Measurements from ENCODE around the gene MALAT1. TPM values are rescaled to one million over a fixed set of nuclear protein-coding genes. Genes with fewer than 3 reads are reported as not detected.
A peak's percentile ranks its signal among the peaks of the same experiment; 100 is the strongest.

MALAT1 gene
- polyA plus RNA-seq, 1 experiment, result 924 TPM

GRCh38 chr11:65487467-65488272 is 11.2 kb upstream of the MALAT1 start:
- H3K4me3 ChIP-seq (ENCODE audit: low read depth, low read length), result 0 out of 2 replicates have a peak overlapping the region, but pooled peaks have one; percentile 10
- TF ChIP-seq, protein P1, sequence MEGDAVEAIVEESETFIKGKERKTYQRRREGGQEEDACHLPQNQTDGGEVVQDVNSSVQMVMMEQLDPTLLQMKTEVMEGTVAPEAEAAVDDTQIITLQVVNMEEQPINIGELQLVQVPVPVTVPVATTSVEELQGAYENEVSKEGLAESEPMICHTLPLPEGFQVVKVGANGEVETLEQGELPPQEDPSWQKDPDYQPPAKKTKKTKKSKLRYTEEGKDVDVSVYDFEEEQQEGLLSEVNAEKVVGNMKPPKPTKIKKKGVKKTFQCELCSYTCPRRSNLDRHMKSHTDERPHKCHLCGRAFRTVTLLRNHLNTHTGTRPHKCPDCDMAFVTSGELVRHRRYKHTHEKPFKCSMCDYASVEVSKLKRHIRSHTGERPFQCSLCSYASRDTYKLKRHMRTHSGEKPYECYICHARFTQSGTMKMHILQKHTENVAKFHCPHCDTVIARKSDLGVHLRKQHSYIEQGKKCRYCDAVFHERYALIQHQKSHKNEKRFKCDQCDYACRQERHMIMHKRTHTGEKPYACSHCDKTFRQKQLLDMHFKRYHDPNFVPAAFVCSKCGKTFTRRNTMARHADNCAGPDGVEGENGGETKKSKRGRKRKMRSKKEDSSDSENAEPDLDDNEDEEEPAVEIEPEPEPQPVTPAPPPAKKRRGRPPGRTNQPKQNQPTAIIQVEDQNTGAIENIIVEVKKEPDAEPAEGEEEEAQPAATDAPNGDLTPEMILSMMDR (IDR thresholded peaks at IDR 0.05; ENCODE audit: insufficient read depth, low read depth, low read length), result no peak

DNA sequence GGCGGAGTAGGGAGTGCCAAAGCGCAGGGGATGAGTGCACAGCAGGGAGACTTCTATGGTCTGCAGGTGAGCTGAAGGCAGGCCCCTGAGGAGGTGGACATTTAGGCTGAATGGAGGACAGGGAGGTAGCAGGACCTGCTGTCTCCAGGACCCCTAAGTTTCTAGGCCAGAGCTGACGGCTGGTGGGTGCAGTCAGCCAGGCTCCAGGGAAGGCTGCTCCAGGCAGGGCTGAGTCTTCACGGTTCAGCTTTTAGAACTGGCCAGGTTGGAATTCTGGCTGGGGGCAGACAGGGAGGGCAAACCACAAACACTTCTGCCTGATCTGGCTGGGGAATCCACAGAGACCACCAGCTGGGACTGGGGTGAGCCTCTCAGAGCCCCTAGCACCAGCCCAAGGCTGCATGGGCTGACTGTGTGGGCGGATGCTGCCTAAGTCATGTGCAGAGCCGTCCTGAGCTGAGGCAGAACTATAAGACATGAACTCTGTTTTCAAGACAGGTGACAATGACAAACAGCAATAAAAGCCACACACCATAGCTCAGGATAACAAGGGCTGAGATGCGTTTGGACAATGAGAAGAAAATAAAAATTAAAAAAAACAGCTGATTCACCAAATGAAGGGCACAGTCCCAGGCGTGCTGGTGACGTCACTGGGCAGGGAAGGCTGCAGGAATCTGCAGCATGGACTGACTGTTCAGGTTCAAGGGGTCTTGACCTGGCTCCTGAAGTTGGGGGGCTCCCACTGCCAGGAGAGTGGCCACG is 10.4 kb upstream of the MALAT1 start:
- Histone ChIP-seq H3K36me3 (ENCODE audit: control insufficient read depth, insufficient read depth, low read length) (no peaks in the 10 kb centered on the region), H3K27me3 (ENCODE audit: control insufficient read depth, insufficient read depth, low read length) (no peaks in the 10 kb centered on the region), H3K4me3 (ENCODE audit: low read depth, low read length) (0 out of 2 replicates have a peak overlapping the region, but pooled peaks have one; percentile 10)
- TF ChIP-seq, protein P1 (IDR thresholded peaks at IDR 0.05; ENCODE audit: insufficient read depth, low read depth, low read length), result no peak
- CTCF ChIA-PET, result interaction anchor here (1.7 to 7.3 kb wide), 3 partner anchors 11 to 72 kb away, joined by 7 to 62 read pairs (median 8); no protein-coding TSS in a partner anchor
- POLR2A ChIA-PET, result interaction anchor here (0.8 to 4.5 kb wide), 8 partner anchors 9 to 70 kb away, joined by 4 to 108 read pairs (median 10); partner anchors contain the start of genes MALAT1 and NEAT1
- no peak for DNase-seq (ENCODE audit: low read depth)

More at GRCh38 chr11:65487467-65488272, 11.2 kb upstream of the MALAT1 start:
- peak; percentile 100 for DNase-seq (ENCODE audit: low read depth)
- CTCF ChIA-PET, result interaction anchor here (0.8 to 7.3 kb wide), 5 partner anchors 10 to 72 kb away, joined by 3 to 62 read pairs (median 7); no protein-coding TSS in a partner anchor
- Histone ChIP-seq H3K27me3 (ENCODE audit: control insufficient read depth, insufficient read depth, low read length) (no peaks in the 10 kb centered on the region), H3K36me3 (ENCODE audit: control insufficient read depth, insufficient read depth, low read length) (no peaks in the 10 kb centered on the region)
- POLR2A ChIA-PET, result interaction anchor here (0.7 to 4.5 kb wide), 7 partner anchors 8 to 173 kb away, joined by 3 to 108 read pairs (median 4); partner anchors contain the start of genes CDC42EP2, MALAT1 and NEAT1

DNA sequence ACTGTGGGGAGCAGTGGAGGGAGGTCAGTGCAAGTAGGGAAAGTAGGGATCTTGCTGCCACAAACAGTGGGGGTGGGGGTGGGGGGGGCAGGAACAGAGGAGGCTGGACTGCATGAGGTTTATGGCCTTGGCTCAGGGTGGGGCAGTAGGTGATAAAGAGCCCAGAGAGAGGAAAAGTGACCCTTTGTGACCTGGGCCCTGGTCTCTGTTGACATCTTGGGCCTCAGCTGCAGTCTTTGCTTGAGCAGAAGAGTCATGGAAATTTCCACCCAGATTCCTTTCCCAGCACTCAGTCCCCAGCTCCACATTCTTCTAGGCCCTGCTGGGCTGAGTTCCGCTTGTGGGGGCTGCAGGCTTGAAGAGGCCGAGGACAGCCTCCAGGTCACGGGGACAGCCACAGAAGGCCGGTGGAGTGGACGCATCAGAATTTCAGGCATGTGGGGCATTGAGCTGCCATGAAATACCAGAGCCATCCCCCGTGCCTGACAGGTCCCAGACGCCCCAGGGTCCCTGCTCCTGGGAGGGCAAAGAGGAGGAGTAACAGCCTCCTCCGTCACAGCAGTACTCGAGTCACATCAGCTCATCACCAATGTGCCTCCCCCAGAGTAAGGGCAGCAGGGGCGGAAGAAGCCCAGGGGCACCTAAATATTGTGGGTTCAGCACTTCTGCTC is 9.7 kb upstream of the MALAT1 start:
- no peaks in the 10 kb centered on the region for H3K36me3 ChIP-seq (ENCODE audit: control insufficient read depth, insufficient read depth, low read length)
- ChIA-PET POLR2A (interaction anchor here (0.7 to 4.5 kb wide), 10 partner anchors 8 to 71 kb away, joined by 3 to 108 read pairs (median 7); partner anchors contain the start of genes MALAT1 and NEAT1), CTCF (interaction anchor here (1.7 to 7.3 kb wide), 3 partner anchors 11 to 72 kb away, joined by 7 to 62 read pairs (median 8); no protein-coding TSS in a partner anchor)
- TF ChIP-seq, protein P1 (IDR thresholded peaks at IDR 0.05; ENCODE audit: insufficient read depth, low read depth, low read length), result no peak
- H3K27me3 ChIP-seq (ENCODE audit: control insufficient read depth, insufficient read depth, low read length), result no peaks in the 10 kb centered on the region
- peak; percentile 89 for DNase-seq (ENCODE audit: low read depth)
- H3K4me3 ChIP-seq (ENCODE audit: low read depth, low read length), result no peak overlapping the region

- TF ChIP-seq, protein P1 (IDR thresholded peaks at IDR 0.05; ENCODE audit: insufficient read depth, low read depth, low read length), result no peak
- Histone ChIP-seq H3K36me3 (ENCODE audit: control insufficient read depth, insufficient read depth, low read length) (no peaks in the 10 kb centered on the region), H3K27me3 (ENCODE audit: control insufficient read depth, insufficient read depth, low read length) (no peaks in the 10 kb centered on the region), H3K4me3 (ENCODE audit: low read depth, low read length) (no peak overlapping the region)
- ChIA-PET CTCF (interaction anchor here (1.9 to 7.3 kb wide), 2 partner anchors 12 to 73 kb away, joined by 8 to 62 read pairs; no protein-coding TSS in a partner anchor), POLR2A (interaction anchor here (0.7 to 4.5 kb wide), 10 partner anchors 9 to 71 kb away, joined by 3 to 108 read pairs (median 7); partner anchors contain the start of genes MALAT1 and NEAT1)
- no peak for DNase-seq (ENCODE audit: low read depth)
Measured at GRCh38 chr11:65489706-65490320, 9.0 kb upstream of the MALAT1 start.
